Measurements from ENCODE around the gene DISC1.

The DISC1 gene

DNA sequence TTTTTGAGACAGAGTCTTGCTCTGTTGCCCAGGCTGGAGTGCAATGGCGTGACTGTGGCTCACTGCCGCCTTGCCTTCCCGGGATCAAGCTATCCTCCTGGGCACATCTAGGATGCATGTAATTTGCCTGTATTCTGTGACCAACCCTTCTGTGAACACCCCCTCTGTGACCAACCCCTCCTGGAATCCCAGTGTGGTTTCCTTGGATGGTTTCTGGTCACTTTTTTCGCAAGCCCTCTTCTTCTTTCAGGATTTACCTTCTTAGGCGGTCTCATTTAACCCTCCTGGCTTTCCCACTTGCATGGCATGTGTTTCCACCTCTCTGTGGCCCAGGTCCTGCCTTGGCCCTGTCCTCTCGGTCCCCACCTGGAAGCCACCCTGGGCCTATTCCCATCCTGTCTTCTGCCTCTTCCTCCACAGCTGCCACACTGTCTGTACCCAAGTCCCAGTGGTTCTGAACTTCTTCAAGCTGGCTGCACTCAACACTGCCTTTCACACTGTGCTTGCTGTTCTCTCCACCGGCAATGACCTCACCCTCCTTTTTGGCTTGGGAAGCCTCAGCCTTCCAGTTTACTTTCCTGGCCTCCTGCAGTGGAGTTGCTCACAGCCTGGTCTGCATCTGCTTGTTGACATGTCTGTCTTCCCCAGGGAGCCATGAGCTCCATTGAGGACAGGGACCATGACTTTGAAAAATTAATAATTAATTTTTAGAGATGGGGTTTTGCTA is 57.0 kb downstream of the DISC1 start (continued):
- TF ChIP-seq, protein P1, sequence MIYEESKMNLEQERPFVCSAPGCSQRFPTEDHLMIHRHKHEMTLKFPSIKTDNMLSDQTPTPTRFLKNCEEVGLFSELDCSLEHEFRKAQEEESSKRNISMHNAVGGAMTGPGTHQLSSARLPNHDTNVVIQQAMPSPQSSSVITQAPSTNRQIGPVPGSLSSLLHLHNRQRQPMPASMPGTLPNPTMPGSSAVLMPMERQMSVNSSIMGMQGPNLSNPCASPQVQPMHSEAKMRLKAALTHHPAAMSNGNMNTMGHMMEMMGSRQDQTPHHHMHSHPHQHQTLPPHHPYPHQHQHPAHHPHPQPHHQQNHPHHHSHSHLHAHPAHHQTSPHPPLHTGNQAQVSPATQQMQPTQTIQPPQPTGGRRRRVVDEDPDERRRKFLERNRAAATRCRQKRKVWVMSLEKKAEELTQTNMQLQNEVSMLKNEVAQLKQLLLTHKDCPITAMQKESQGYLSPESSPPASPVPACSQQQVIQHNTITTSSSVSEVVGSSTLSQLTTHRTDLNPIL (CRISPR knock-in tag; IDR thresholded peaks at IDR 0.05; ENCODE audit: low read depth) = no peak
- TF ChIP-seq ARNTL (CRISPR knock-in tag; IDR thresholded peaks at IDR 0.05; ENCODE audit: borderline replicate concordance, low read depth) = no peak
- TF ChIP-seq ZC3H10 (CRISPR knock-in tag; IDR thresholded peaks at IDR 0.05) = no peak
- no peak for TF ChIP-seq CSDC2 (CRISPR knock-in tag; IDR thresholded peaks at IDR 0.05)
- no peak for TF ChIP-seq ZFP30 (CRISPR knock-in tag; IDR thresholded peaks at IDR 0.05)
- TF ChIP-seq ZNF565 (CRISPR knock-in tag; conservative IDR thresholded peaks at IDR 0.05; ENCODE audit: low read depth) = no peak
- no peak for TF ChIP-seq ZFP3 (CRISPR knock-in tag; IDR thresholded peaks at IDR 0.05)
- TF ChIP-seq, protein P2, sequence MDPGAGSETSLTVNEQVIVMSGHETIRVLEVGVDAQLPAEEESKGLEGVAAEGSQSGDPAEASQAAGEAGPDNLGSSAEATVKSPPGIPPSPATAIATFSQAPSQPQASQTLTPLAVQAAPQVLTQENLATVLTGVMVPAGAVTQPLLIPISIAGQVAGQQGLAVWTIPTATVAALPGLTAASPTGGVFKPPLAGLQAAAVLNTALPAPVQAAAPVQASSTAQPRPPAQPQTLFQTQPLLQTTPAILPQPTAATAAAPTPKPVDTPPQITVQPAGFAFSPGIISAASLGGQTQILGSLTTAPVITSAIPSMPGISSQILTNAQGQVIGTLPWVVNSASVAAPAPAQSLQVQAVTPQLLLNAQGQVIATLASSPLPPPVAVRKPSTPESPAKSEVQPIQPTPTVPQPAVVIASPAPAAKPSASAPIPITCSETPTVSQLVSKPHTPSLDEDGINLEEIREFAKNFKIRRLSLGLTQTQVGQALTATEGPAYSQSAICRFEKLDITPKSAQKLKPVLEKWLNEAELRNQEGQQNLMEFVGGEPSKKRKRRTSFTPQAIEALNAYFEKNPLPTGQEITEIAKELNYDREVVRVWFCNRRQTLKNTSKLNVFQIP (CRISPR knock-in tag; IDR thresholded peaks at IDR 0.05; ENCODE audit: borderline replicate concordance, low read depth) = no peak

DNA sequence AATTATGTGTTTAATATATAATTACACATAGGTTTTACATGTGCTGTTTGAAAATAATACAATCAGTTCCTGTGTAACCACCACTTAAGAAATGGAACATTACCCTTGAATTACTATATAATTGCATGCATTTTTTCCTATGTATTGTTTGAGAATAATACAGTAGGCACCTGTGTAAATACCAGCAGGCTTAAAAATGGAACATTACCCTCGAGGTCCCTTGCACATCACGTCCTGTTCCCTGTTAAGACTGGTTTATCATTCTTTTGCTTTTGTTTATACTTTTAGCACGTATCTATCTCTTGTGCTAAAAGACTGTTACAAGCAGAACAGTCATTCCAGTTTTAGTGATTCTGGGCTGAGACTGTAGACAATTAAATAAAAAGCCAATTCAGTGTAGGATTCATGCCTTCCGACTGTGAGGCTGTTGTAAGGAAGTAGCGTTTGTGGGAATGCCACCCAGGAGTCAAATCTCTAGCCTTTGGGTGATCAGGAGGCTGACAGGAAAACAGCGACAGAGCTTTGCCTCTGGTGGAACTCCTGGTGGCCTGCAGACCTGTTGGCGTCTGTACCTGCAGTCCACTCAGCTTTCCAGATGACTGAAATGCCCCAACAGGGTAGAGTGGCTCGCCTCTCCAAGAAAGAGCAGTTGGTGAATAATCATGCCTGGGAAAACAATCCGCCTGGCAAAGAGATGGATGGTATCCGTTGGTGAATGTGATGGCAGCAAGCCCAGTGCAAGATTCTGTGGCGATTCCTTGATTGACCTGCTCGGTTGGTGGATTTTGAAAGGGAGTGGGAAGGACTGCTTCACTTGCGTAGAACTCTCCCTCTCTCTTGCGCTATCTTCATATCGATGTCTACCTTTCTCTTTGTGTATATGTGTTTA is 58.0 kb downstream of the DISC1 start:
- ATAC-seq = no peak
- TF ChIP-seq ZC3H10 (CRISPR knock-in tag; IDR thresholded peaks at IDR 0.05) = no peak
- TF ChIP-seq, protein P2 (CRISPR knock-in tag; IDR thresholded peaks at IDR 0.05; ENCODE audit: borderline replicate concordance, low read depth) = no peak
- TF ChIP-seq RARB (CRISPR knock-in tag; IDR thresholded peaks at IDR 0.05) = no peak
- TF ChIP-seq, protein P3, sequence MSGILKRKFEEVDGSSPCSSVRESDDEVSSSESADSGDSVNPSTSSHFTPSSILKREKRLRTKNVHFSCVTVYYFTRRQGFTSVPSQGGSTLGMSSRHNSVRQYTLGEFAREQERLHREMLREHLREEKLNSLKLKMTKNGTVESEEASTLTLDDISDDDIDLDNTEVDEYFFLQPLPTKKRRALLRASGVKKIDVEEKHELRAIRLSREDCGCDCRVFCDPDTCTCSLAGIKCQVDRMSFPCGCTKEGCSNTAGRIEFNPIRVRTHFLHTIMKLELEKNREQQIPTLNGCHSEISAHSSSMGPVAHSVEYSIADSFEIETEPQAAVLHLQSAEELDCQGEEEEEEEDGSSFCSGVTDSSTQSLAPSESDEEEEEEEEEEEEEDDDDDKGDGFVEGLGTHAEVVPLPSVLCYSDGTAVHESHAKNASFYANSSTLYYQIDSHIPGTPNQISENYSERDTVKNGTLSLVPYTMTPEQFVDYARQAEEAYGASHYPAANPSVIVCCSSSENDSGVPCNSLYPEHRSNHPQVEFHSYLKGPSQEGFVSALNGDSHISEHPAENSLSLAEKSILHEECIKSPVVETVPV (CRISPR knock-in tag; IDR thresholded peaks at IDR 0.05) = no peak
- TF ChIP-seq ISL1 (CRISPR knock-in tag; IDR thresholded peaks at IDR 0.05) = no peak
- no peak for TF ChIP-seq ARNTL (CRISPR knock-in tag; IDR thresholded peaks at IDR 0.05; ENCODE audit: borderline replicate concordance, low read depth)
- no peak for TF ChIP-seq ZNF565 (CRISPR knock-in tag; conservative IDR thresholded peaks at IDR 0.05; ENCODE audit: low read depth)
- TF ChIP-seq, protein P4, sequence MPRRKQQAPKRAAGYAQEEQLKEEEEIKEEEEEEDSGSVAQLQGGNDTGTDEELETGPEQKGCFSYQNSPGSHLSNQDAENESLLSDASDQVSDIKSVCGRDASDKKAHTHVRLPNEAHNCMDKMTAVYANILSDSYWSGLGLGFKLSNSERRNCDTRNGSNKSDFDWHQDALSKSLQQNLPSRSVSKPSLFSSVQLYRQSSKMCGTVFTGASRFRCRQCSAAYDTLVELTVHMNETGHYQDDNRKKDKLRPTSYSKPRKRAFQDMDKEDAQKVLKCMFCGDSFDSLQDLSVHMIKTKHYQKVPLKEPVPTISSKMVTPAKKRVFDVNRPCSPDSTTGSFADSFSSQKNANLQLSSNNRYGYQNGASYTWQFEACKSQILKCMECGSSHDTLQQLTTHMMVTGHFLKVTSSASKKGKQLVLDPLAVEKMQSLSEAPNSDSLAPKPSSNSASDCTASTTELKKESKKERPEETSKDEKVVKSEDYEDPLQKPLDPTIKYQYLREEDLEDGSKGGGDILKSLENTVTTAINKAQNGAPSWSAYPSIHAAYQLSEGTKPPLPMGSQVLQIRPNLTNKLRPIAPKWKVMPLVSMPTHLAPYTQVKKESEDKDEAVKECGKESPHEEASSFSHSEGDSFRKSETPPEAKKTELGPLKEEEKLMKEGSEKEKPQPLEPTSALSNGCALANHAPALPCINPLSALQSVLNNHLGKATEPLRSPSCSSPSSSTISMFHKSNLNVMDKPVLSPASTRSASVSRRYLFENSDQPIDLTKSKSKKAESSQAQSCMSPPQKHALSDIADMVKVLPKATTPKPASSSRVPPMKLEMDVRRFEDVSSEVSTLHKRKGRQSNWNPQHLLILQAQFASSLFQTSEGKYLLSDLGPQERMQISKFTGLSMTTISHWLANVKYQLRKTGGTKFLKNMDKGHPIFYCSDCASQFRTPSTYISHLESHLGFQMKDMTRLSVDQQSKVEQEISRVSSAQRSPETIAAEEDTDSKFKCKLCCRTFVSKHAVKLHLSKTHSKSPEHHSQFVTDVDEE (CRISPR knock-in tag; IDR thresholded peaks at IDR 0.05) = no peak
- TF ChIP-seq GLIS3 (CRISPR knock-in tag; IDR thresholded peaks at IDR 0.05) = no peak
- no peak for TF ChIP-seq TOX (CRISPR knock-in tag; IDR thresholded peaks at IDR 0.05; ENCODE audit: borderline replicate concordance)
- TF ChIP-seq PPARA (CRISPR knock-in tag; IDR thresholded peaks at IDR 0.05; ENCODE audit: borderline replicate concordance) = no peak
- no peak for TF ChIP-seq TCF4 (CRISPR knock-in tag; IDR thresholded peaks at IDR 0.05; ENCODE audit: borderline replicate concordance)
- no peak for TF ChIP-seq ZNF8 (CRISPR knock-in tag; IDR thresholded peaks at IDR 0.05)
- TF ChIP-seq OSR1 (CRISPR knock-in tag; IDR thresholded peaks at IDR 0.05) = no peak
- TF ChIP-seq ZNF70 (CRISPR knock-in tag; IDR thresholded peaks at IDR 0.05) = no peak
- TF ChIP-seq, protein P1 (CRISPR knock-in tag; IDR thresholded peaks at IDR 0.05; ENCODE audit: low read depth) = no peak
